Hematopoietic multipotent progenitor cell treated with erythropoietin and hydrocortisone succinate and interleukin-3 and kit ligand, for 15 days (in vitro differentiated cells): ENCODE data around the gene COG6.

ENCODE experiments used
- DNase-seq: peaks from one replicate; pipeline ENCODE4 v3.0.0-alpha.2; 2015; ENCODE audit warnings: low spot score

The COG6 gene

GRCh38 chr13:39682310-39682709, 26.8 kb downstream of the COG6 start:
- no peak for DNase-seq

GRCh38 chr13:39682788-39683187, 27.3 kb downstream of the COG6 start:
- no peak for DNase-seq

GRCh38 chr13:39684531-39685137, 29.2 kb downstream of the COG6 start:
- DNase-seq, result peak; percentile 59

GRCh38 chr13:39685652-39686051, 30.2 kb downstream of the COG6 start:
- DNase-seq, result no peak

- DNase-seq, result no peak
Measured at GRCh38 chr13:39688278-39688677, 32.8 kb downstream of the COG6 start.

GRCh38 chr13:39688699-39689405, 33.4 kb downstream of the COG6 start:
- DNase-seq, result no peak

- DNase-seq, result no peak
Measured at GRCh38 chr13:39692660-39693438, 37.4 kb downstream of the COG6 start.

GRCh38 chr13:39699274-39699673, 43.8 kb downstream of the COG6 start:
- no peak for DNase-seq

GRCh38 chr13:39712626-39713025, 57.2 kb downstream of the COG6 start:
- no peak for DNase-seq

- DNase-seq, result no peak
Measured at GRCh38 chr13:39729156-39729555, 73.7 kb downstream of the COG6 start.

- DNase-seq, result no peak
Measured at GRCh38 chr13:39734952-39735351, 79.5 kb downstream of the COG6 start.

- no peak for DNase-seq
Measured at GRCh38 chr13:39737047-39737446, 81.6 kb downstream of the COG6 start.

- no peak for DNase-seq
Measured at GRCh38 chr13:39740761-39741160, 85.3 kb downstream of the COG6 start.

- no peak for DNase-seq
Measured at GRCh38 chr13:39748961-39749360, 93.5 kb downstream of the COG6 start.

- DNase-seq, result no peak
Measured at GRCh38 chr13:39749528-39749927, 94.1 kb downstream of the COG6 start.

- no peak for DNase-seq
Measured at GRCh38 chr13:39751805-39752204, 96.3 kb downstream of the COG6 start.

GRCh38 chr13:39760521-39760920, 105.1 kb downstream of the COG6 start:
- DNase-seq, result no peak

- no peak for DNase-seq
Measured at GRCh38 chr13:39765801-39766463, 110.5 kb downstream of the COG6 start.

- DNase-seq, result no peak
Measured at GRCh38 chr13:39766464-39767158, 111.1 kb downstream of the COG6 start.

- DNase-seq, result no peak
Measured at GRCh38 chr13:39767791-39768517, 112.5 kb downstream of the COG6 start.

- DNase-seq, result no peak
Measured at GRCh38 chr13:39768962-39769361, 113.5 kb downstream of the COG6 start.
